ENCODE measurements around the gene NUP210. TPM values are rescaled to one million over a fixed set of nuclear protein-coding genes. Genes with fewer than 3 reads are reported as not detected.

Gene NUP210
- total and polyA plus RNA-seq, 2 of the 13 experiments (the other 11 are each of a cell fraction or from before 2014, with no cell fraction given): 31.6 to 35.2 TPM

DNA sequence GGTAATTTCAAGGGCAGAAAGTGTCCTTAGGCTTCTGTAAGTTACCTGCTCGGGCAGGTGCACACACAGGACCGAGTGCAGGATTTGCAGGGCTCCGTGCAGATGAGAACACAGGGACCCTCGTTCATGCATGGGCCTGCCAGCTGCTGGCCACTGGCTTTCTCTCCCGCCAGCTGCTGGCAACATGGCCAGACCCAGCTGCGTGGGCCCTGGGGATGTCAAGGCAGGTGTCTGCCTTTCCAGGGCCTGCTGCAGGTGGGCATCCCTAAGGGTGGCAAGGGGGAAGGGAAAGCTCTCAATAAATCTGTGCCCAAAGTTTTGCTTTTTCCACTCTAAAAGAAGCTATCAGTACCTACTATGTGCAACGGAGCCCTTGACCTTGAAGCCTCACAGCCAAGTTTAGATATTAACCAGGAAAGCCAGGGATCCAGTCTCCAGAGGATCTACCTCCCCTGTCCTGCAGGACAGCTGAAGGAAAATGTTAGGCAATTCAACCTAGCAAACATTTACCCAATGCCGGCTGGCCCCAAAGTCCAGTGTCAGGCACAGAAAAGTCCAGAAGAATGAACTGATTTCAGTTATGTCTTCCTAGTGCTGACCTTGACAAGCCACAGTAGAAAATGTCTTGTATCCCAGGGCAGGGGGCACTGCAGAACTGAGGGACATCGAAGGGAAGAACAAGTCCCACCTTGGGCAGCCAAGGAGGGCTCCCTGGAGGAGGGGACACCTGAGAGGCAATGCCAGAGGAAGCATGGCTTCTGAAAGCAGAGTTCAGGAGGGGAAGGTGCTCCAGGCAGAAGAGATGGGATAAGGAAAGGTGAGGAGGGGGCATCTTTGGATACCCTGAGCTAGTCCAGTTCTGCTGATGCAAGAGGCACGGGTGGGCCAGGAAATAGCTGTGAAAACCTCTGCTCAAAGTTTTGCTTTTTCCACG is 26.4 kb downstream of the NUP210 start (continued):
- TF ChIP-seq ZNF317 (CRISPR knock-in tag; IDR thresholded peaks at IDR 0.05) (no peak), BCL6 (CRISPR knock-in tag; IDR thresholded peaks at IDR 0.05) (peak; percentile 65), NCOA1 (CRISPR knock-in tag; IDR thresholded peaks at IDR 0.05) (no peak), HMG20B (CRISPR knock-in tag; conservative IDR thresholded peaks at IDR 0.05) (peak; percentile 81), NR1H2 (CRISPR knock-in tag; IDR thresholded peaks at IDR 0.05; ENCODE audit: borderline replicate concordance, low read depth) (no peak), HNF4A (CRISPR knock-in tag; IDR thresholded peaks at IDR 0.05) (peak; percentile 97), RARA (CRISPR knock-in tag; IDR thresholded peaks at IDR 0.05) (peak; percentile 50), NR2C2 (CRISPR knock-in tag; IDR thresholded peaks at IDR 0.05; ENCODE audit: borderline replicate concordance) (peak; percentile 53; the same call in 1 of the 2 replicates), REPIN1 (CRISPR knock-in tag; IDR thresholded peaks at IDR 0.05; ENCODE audit: borderline replicate concordance, low read depth) (peak; percentile 61; the same call in 1 of the 2 replicates), NFKB2 (CRISPR knock-in tag; IDR thresholded peaks at IDR 0.05; ENCODE audit: borderline replicate concordance) (no peak), SKI (IDR thresholded peaks at IDR 0.05; ENCODE audit: partially characterized antibody) (peak; percentile 42), ISL2 (CRISPR knock-in tag; IDR thresholded peaks at IDR 0.05) (peak; percentile 49; the same call in 1 of the 2 replicates), ZMYM2 (CRISPR knock-in tag; IDR thresholded peaks at IDR 0.05) (peak; percentile 82; the same call in 1 of the 2 replicates), ZSCAN31 (CRISPR knock-in tag; IDR thresholded peaks at IDR 0.05; ENCODE audit: low read depth) (no peak), ATRX (CRISPR knock-in tag; IDR thresholded peaks at IDR 0.05; ENCODE audit: borderline replicate concordance) (no peak), KLF16 (CRISPR knock-in tag; IDR thresholded peaks at IDR 0.05) (peak in 1 of 2 experiments; percentile 46; a peak in 1 of 4 replicates), HDAC2 (CRISPR knock-in tag; IDR thresholded peaks at IDR 0.05) (peak; percentile 88), ZNF670 (CRISPR knock-in tag; IDR thresholded peaks at IDR 0.05; ENCODE audit: borderline replicate concordance) (peak; percentile 64; the same call in 1 of the 2 replicates), BRD4 (CRISPR knock-in tag; IDR thresholded peaks at IDR 0.05) (no peak), TAF1 (CRISPR knock-in tag; IDR thresholded peaks at IDR 0.05) (no peak), ZNF788 (CRISPR knock-in tag; IDR thresholded peaks at IDR 0.05; ENCODE audit: borderline replicate concordance) (0 out of 2 replicates have a peak, but pooled peaks have one; percentile 8), HNF4G (IDR thresholded peaks at IDR 0.05; ENCODE audit: borderline replicate concordance, low read depth, low read length) (peak; percentile 86), HNF4G (CRISPR knock-in tag; IDR thresholded peaks at IDR 0.05; ENCODE audit: borderline replicate concordance, low read depth) (peak; percentile 79; the same call in 1 of the 2 replicates), KAT8 (CRISPR knock-in tag; IDR thresholded peaks at IDR 0.05) (peak; percentile 50; the same call in 1 of the 2 replicates), SIX1 (CRISPR knock-in tag; IDR thresholded peaks at IDR 0.05; ENCODE audit: borderline replicate concordance) (peak; percentile 34; the same call in 1 of the 2 replicates)
- TF ChIP-seq, protein P1, sequence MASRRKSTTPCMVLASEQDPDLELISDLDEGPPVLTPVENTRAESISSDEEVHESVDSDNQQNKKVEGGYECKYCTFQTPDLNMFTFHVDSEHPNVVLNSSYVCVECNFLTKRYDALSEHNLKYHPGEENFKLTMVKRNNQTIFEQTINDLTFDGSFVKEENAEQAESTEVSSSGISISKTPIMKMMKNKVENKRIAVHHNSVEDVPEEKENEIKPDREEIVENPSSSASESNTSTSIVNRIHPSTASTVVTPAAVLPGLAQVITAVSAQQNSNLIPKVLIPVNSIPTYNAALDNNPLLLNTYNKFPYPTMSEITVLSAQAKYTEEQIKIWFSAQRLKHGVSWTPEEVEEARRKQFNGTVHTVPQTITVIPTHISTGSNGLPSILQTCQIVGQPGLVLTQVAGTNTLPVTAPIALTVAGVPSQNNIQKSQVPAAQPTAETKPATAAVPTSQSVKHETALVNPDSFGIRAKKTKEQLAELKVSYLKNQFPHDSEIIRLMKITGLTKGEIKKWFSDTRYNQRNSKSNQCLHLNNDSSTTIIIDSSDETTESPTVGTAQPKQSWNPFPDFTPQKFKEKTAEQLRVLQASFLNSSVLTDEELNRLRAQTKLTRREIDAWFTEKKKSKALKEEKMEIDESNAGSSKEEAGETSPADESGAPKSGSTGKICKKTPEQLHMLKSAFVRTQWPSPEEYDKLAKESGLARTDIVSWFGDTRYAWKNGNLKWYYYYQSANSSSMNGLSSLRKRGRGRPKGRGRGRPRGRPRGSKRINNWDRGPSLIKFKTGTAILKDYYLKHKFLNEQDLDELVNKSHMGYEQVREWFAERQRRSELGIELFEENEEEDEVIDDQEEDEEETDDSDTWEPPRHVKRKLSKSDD (CRISPR knock-in tag; IDR thresholded peaks at IDR 0.05; ENCODE audit: low read depth): 0 out of 2 replicates have a peak, but pooled peaks have one; percentile 23
- TF ChIP-seq, protein P2, sequence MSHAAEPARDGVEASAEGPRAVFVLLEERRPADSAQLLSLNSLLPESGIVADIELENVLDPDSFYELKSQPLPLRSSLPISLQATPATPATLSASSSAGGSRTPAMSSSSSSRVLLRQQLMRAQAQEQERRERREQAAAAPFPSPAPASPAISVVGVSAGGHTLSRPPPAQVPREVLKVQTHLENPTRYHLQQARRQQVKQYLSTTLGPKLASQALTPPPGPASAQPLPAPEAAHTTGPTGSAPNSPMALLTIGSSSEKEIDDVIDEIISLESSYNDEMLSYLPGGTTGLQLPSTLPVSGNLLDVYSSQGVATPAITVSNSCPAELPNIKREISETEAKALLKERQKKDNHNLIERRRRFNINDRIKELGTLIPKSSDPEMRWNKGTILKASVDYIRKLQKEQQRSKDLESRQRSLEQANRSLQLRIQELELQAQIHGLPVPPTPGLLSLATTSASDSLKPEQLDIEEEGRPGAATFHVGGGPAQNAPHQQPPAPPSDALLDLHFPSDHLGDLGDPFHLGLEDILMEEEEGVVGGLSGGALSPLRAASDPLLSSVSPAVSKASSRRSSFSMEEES (CRISPR knock-in tag; IDR thresholded peaks at IDR 0.05): 0 out of 2 replicates have a peak, but pooled peaks have one; percentile 15

All from HepG2 (cell line).